GM15510 (cell line): ENCODE results near the gene PPM1E.

ENCODE experiments used
- POLR2A ChIP-seq: IDR thresholded peaks from 3 replicates; pipeline ENCODE4 v1.6.1; 2011; ENCODE audit warnings: borderline replicate concordance; ENCODE audit not compliant: insufficient read length; ENCODE audit errors: extremely low read depth

The PPM1E gene

DNA sequence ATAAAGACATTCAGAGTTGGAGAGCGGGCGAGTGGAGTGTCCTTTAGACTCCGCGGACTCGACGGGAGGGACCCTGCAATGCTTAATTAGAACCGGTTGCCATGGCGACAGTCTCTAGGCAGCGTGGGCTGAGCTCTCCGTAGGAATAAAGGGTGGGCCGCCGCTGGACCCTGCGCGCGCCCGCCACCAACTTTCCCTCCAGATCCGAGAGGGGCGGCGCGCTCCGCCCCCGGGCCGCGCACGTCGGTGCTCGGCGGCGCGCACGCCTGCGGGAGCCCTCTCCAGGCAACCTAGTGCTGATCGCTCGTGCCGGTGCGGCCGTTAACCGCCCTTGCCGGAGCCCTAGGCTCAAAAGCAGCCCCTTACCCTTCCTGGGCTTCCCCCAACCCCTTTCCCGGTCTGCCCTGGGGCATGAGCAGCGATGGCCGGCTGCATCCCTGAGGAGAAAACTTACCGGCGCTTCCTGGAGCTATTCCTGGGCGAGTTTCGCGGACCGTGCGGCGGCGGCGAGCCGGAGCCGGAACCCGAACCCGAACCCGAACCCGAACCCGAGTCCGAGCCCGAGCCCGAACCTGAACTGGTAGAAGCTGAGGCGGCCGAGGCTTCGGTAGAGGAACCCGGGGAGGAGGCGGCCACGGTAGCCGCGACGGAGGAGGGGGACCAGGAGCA lies at the start of gene PPM1E:
Gene PPM1E, plus strand, starts transcription at position 278 of the 669 bp plus-strand sequence.
- no peak for TF ChIP-seq POLR2A

DNA sequence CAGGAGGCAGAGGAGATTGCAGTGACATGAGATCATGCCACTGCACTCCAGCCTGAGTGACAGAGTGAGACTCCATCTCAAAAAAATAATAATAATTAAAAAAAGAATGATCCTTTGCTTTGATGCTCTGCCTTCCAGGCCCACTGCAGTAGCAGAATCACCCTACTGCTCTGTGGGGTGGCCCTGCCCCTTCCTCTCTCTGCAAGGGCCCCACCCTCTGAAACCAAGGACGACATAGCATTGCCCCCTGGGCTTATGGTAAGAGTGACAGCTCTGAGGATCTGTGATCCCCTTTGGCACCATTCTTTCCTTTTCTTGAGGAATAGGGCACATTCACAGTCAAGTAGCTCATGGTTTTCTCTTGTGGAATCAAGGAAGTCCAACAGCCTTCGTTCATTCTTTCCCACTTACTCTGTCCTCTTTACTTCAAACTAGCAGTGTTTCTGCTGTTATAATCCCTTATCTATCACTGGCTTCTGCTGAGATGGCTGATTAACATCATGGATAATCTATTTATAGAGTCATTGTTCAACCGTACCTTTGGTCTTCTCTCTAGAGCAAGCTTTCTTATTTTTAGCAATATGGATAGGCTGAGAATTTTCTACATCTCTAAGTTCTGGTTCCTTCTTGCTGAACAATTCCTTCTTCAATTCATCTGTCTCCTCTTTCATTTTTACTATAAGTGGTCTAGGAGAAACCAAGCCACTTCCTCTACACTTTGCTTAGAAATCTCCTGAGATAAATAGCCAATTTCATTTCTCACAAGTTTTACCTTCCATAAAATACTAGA lies 49.1 kb upstream of the PPM1E start:
- no peak for TF ChIP-seq POLR2A

DNA sequence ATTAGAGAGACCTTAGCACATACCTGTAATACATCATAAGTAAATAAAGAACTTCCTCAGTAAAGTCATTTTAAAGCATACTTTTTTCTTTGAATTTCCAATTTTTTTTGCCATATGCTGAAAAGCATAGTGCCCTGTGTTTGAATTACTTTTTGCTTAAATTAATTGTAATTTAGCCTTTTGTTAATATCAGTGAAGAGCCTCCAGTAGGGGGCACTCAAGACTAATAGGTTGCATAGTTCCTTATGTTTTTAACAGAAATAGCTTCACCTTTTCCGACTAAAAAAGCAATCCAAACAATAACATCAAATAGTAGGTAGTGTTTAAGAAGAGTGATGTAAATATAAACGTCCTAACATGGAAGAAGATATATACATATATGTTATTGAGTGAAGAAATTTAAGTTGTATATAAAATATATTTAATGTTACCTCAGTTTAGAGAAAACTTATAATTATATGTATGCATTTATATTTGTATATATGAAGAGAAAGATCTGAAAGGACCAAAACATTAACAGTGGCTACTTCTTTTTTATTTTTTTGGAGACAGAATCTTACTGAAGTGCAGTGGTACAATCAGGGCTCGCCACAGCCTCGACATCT lies 44.6 kb upstream of the PPM1E start:
- no peak for TF ChIP-seq POLR2A

DNA sequence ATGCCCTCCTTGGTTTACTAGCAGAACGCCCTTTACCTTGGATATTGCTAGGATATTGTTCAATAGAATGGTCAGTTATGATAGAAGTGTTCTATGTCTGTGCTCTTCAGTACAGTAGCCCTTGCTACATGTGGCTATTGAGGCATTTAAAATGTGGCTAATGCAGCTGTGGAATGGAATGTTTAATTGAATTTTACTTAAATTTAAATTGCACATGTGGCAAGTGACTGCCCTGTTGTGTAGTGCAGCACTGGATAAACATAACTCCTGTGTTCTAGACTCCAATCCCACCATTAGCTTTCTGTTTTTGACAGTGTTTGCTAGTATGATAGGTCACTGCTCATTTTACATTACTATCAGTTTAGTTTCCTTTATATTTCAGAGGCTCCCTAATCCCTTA lies 33.4 kb upstream of the PPM1E start:
- no peak for TF ChIP-seq POLR2A

DNA sequence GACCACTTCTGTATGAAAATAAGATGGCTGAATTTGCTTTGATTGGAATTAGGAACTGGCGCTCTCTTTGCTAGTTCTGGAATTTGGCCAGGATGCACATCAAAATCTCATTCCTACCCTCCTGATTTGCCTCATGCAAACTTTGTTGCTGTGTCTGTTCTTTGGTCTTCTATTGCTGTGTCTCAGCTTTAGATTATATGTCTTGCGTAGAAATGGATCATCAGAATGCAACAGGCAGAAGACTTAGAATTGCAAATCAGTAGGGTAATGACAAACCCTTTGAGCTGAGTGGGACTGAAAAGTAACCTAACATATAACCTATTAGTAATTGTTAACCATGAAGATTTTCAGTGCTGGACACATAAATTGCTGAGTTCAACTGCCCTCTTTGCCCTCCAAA lies 33.0 kb upstream of the PPM1E start:
- TF ChIP-seq POLR2A: no peak

DNA sequence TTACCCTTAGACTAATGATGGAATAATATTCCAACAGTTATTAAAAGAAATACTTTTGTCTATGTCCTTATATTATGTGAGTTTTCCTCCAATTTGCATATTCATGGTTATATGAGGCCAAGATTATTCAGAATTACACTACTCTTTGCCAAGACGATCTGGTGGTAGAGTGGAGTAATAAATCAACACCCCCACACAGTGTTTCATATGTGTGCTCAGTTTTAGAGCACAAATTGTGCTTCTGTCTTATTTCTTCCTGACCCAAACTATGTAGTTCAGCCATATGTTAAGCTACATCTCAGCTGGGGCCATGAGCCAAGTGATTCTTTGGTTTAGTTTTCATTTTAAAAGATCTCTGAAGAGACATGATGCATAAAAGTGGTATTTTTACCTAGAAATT lies 26.9 kb upstream of the PPM1E start:
- TF ChIP-seq POLR2A: no peak

DNA sequence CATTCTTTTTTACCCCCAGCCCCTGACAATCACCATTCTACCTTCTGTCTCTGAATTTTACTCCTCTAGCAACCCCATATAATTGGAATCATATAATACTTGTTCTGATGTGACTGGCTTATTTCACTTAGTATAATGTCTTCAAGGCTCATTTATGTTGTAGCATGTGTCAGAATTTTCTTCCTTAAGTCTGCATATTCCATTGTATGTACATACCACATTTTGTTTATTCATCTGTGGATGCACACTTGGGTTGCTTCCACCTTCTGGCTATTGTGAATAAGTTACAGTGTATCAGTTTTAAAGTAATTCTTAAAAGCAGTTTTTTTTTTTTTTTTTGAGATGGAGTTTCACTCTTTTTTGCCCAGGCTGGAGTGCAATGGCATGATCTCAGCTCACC lies 24.7 kb upstream of the PPM1E start:
- TF ChIP-seq POLR2A: no peak

DNA sequence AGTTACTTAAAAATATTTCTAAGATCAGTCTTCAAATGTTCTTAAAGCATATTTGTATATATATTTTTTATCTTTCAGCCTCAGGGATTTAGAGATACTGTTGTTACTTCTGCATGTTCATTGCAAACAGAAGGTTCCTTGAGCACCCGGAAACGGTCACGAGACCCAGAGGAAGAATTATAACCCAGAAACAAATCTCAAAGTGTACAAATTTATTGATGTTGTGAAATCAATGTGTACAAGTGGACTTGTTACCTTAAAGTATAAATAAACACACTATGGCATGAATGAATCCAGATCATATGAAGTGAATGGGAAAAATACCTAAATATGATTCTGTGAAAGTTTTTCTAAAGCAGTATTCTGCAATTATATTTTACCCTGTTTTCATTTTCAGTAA lies 21.6 kb upstream of the PPM1E start:
- no peak for TF ChIP-seq POLR2A

DNA sequence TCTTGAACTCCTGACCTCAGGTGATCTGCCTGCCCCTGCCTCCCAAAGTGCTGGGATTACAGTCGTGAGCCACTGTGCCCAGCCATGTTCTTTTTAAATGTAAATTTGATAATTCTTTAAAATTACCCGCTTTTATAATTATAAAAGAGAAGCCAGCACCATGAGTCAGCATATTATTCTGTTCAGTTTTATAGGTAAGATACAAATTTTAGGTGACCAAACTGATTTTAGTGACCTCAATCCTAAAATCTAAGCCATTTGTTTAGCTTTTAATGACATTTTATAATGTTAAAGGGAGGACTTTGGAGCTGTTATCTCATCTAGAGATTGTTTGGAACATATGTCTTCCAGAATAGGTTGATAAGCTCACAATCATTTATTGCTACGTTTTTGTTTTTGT lies 20.8 kb upstream of the PPM1E start:
- no peak for TF ChIP-seq POLR2A

DNA sequence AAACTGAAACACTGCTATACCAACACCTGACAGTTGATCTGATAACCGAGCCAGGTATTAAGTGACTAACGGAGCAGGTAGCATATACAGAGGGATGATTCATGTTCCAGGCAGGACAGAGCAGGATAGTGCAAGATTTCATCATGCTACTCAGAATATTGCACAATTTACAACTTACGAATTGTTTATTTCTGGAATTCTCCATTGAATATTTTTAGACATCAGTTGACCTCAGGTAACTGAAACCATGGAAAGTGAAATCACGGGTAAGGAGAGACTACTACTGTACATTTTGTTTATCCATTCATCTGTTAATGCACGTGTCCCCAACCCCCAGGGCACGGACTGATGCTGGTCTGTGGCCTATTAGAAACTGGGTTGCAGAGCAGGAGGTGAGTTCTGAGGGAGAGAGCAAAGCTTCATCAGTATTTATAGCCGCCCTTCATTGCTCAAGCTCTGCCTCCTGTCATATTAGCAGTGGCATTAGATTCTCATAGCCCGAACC lies 14.5 kb upstream of the PPM1E start:
- TF ChIP-seq POLR2A: no peak

DNA sequence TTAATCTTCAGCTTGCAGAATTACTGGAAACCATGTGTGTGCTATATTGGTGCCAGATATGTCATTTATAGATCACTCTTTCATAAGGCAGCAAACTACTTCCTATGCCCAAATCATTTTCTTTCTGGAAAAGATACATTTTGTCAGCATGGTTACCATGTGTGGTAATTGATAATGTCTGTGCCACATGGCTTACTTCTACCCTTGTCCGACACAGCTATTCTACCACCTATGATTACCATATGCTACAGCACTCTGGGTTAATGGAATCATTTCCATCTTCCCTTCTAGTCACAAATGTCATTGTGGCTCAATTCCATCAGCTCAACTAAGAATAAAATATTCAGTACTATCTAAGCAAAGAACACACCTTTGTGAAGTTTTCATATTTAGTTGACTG lies 8.0 kb upstream of the PPM1E start:
- TF ChIP-seq POLR2A: no peak

DNA sequence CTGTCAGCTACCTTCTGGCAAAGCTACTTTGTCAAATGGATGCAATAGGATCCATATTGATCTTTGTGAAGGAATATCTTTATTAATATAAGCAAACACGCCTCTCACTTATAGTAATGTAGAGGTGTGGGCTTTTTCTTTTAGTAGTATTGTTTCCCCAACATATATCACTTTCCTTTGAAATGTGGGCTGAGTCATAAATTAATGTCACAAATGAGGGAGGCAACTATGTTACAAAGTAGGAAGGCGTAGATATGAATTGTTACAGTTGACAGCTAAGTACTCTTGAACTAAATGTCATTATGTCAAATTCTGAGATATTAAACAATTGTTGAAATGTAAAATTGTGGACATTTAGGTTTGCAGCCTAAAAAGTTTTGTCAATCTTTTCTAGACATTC lies 2.6 kb upstream of the PPM1E start:
- no peak for TF ChIP-seq POLR2A

- no peak for TF ChIP-seq POLR2A
Observed at GRCh38 chr17:58755269-58755576, 431 bp upstream of the PPM1E start.

DNA sequence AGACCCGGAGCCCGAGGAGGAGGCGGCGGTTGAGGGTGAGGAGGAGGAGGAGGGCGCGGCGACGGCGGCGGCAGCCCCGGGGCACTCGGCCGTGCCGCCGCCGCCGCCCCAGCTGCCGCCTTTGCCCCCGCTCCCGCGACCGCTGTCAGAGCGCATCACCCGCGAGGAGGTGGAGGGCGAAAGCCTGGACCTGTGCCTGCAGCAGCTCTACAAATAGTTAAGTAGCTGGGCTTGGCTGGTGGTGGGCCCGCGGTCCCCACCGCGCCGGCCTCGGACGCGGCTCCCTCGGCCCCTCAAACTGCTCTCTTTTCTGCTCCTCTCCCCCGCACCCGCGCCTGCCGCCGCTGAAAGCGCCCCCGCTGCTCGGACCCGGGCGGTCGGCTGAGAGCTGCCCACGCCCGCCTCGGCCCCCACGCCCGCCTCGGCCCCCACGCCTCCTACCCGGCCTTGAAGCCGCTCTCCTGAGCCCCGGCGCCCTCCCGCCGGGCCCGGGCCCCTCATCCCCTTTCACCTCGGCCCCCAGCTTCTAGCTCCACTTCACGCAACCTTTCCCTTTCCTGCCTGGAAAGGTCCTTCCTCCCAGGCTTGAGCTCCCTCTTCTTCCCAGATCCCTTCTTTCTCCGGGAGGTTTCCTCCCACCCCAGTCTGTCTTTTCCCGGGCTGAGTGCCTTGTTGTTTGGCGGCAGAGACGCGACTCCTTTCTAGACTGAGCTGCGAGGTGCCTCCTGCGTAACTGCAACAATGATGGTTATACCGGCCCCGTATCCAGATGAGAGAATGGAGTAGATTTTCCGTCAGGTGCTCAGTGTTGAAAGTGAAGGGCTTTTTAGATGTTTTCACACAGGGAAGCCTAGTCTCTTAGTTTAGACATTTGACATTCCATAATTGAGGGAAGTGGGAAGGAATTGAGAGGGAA lies 850 bp downstream of the PPM1E start:
- TF ChIP-seq POLR2A: no peak

- TF ChIP-seq POLR2A: no peak
Observed at GRCh38 chr17:58757162-58757613, 1.5 kb downstream of the PPM1E start.
